ENCODE data around the gene TGFB1. TPM values are rescaled to one million over a fixed set of nuclear protein-coding genes. Genes with fewer than 3 reads are reported as not detected.
"Not testable (repeated sequence)": the region's sequence is repeated elsewhere in the genome, so short reads cannot be mapped to it uniquely, and the experiment has no call there.

The TGFB1 gene
- total and polyA plus RNA-seq, 8 donors: 29.8 to 98.0 (median 39.1) TPM

GRCh38 chr19:41351339-41352245 is 2.1 kb downstream of the TGFB1 start:
- no peaks in the 10 kb centered on the region for H3K27me3 ChIP-seq
- TF ChIP-seq CTCF (IDR thresholded peaks at IDR 0.05): no peak
- peaks cover 0 to 18% of the 10 kb centered on the region in 2 donors for H3K36me3 ChIP-seq
- peaks cover 5 to 60% of the 10 kb centered on the region in 2 donors for H3K4me1 ChIP-seq
- peak in 2 of 4 donors; percentile 82 to 95 for DNase-seq
- H3K27ac ChIP-seq: peak overlapping the region; percentile 83 to 90
- peak overlapping the region; percentile 91 to 97 for H3K4me3 ChIP-seq
- H3K9me3 ChIP-seq: no peaks in the 10 kb centered on the region
- ATAC-seq: peak; percentile 70
- intact Hi-C loops (cut with DNase I): no loop called here

- H3K27me3 ChIP-seq: no peaks in the 10 kb centered on the region
- H3K9me3 ChIP-seq: no peaks in the 10 kb centered on the region
- peaks cover 5 to 54% of the 10 kb centered on the region in 2 donors for H3K4me1 ChIP-seq
- peaks cover 0 to 25% of the 10 kb centered on the region in 2 donors for H3K36me3 ChIP-seq
- DNase-seq (no peak), ATAC-seq (no peak)
- peak overlapping the region; percentile 36 to 90 for H3K27ac ChIP-seq
- peak overlapping the region; percentile 91 to 97 for H3K4me3 ChIP-seq
- TF ChIP-seq CTCF (IDR thresholded peaks at IDR 0.05): no peak
- intact Hi-C loops (cut with DNase I): no loop called here
Measured at GRCh38 chr19:41350735-41351338, 2.9 kb downstream of the TGFB1 start.

GRCh38 chr19:41346916-41347315 is 6.8 kb downstream of the TGFB1 start:
- intact Hi-C loops (cut with DNase I); H3K9me3 ChIP-seq: not testable (repeated sequence)
- H3K36me3 ChIP-seq: peaks cover 0 to 60% of the 10 kb centered on the region in 2 donors

GRCh38 chr19:41344162-41344561 is 9.6 kb downstream of the TGFB1 start:
- Histone ChIP-seq H3K27ac (peak overlapping the region in 1 of 2 donors; percentile 23), H3K9me3 (no peaks in the 10 kb centered on the region)
- intact Hi-C loops (cut with DNase I): no loop called here

More at GRCh38 chr19:41346916-41347315, 6.8 kb downstream of the TGFB1 start:
- not testable (repeated sequence) for ATAC-seq, DNase-seq, H3K27me3 ChIP-seq, H3K4me3 ChIP-seq, H3K27ac ChIP-seq
- H3K4me1 ChIP-seq: peaks cover 5 to 59% of the 10 kb centered on the region in 2 donors

More at GRCh38 chr19:41344162-41344561, 9.6 kb downstream of the TGFB1 start:
- Histone ChIP-seq H3K4me1 (peaks cover 0 to 60% of the 10 kb centered on the region in 2 donors), H3K27me3 (no peaks in the 10 kb centered on the region), H3K4me3 (no peak overlapping the region), H3K36me3 (peaks cover 0 to 87% of the 10 kb centered on the region in 2 donors)
- DNase-seq (no peak), ATAC-seq (no peak)
- TF ChIP-seq CTCF (IDR thresholded peaks at IDR 0.05): no peak
